ENCODE measurements around the gene PDE7B. TPM values are rescaled to one million over a fixed set of nuclear protein-coding genes. Genes with fewer than 3 reads are reported as not detected.

The PDE7B gene
- total RNA-seq, 3 donors from 2014 or later: 0.05 to 0.18 TPM; not detected in 1

DNA sequence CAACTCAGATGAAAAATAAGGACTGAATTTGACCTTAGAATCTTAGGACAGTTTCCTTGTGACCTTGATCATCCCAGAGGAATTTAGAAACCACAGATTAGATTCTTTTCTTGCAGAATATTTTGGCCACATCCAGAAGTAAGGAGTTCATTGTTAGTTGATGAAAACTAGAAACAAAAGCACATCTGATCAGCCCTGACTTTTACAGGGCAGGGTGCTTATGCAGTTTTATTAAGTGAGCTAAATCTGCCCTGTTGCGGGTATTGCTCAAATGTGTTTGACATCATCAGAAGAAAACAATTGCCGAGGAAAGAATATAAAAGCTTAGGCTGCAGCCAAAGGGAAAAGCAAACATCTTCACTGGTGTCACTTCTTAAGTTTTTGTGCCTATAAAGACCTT lies 297.8 kb downstream of the PDE7B start:
- H3K4me3 Mint-ChIP-seq: no peak overlapping the region
- H3K36me3 Mint-ChIP-seq (ENCODE audit: insufficient read depth): no peaks in the 10 kb centered on the region
- no peaks in the 10 kb centered on the region for H3K4me1 Mint-ChIP-seq (ENCODE audit: low read depth)
- H3K27me3 Mint-ChIP-seq (ENCODE audit: low read depth): no peaks in the 10 kb centered on the region
- DNase-seq: no peak
- ATAC-seq: no peak
- no peaks in the 10 kb centered on the region for H3K9me3 Mint-ChIP-seq

DNA sequence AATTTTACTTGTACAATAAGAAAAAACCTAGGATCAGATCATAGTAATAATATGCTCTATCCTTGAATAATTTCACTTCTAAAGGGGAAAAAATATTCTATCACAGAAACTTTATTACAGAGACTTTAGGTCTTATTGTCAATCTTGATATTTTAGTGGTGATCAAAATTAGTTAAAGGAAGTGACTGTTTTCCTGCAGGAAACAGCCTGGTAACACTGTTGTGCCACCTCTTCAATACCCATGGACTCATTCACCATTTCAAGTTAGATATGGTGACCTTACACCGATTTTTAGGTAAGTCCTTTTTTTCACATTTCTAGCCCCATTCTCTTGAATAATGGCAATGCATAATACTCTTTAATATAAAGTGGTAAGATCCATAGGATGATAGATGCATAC lies 299.5 kb downstream of the PDE7B start:
- H3K36me3 Mint-ChIP-seq (ENCODE audit: insufficient read depth): no peaks in the 10 kb centered on the region
- H3K9me3 Mint-ChIP-seq: no peaks in the 10 kb centered on the region

DNA sequence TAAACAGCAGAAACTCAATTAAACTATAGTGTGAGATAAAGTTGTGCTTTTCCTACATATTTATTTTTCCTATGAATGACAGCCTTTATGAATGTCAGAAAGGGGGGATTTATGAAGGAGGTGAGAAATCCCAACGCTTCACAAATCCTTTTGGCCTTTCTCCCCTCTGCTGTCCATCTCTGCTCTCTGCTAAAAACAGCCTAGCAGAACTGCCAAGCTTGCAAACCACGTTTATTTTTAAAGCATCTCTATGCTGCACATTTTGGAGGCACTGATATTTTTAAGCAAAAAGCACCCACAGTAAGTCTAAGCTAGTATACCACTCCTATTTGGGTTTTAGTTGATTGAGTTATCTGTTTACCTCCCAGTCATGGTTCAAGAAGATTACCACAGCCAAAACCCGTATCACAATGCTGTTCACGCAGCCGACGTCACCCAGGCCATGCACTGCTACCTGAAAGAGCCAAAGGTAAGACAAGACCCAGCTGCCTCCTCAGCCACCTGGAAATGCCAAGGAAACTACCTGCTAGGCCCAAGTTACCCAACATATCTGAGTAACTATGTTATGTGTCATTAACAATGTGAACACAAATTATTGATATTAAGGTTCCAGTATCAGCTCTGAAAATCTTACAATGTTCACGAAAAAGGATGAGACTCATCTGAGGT lies 302.3 kb downstream of the PDE7B start:
- H3K9me3 Mint-ChIP-seq: no peaks in the 10 kb centered on the region
- no peak for DNase-seq
- ATAC-seq: no peak
- H3K27me3 Mint-ChIP-seq (ENCODE audit: low read depth): no peaks in the 10 kb centered on the region
- H3K4me1 Mint-ChIP-seq (ENCODE audit: low read depth): no peaks in the 10 kb centered on the region
- H3K36me3 Mint-ChIP-seq (ENCODE audit: insufficient read depth): peaks cover 2% of the 10 kb centered on the region
- no peak overlapping the region for H3K4me3 Mint-ChIP-seq

More for the DNA sequence above, 299.5 kb downstream of the PDE7B start:
- H3K27me3 Mint-ChIP-seq (ENCODE audit: low read depth): no peaks in the 10 kb centered on the region
- ATAC-seq: no peak
- no peak overlapping the region for H3K4me3 Mint-ChIP-seq
- no peak for DNase-seq
- no peaks in the 10 kb centered on the region for H3K4me1 Mint-ChIP-seq (ENCODE audit: low read depth)

DNA sequence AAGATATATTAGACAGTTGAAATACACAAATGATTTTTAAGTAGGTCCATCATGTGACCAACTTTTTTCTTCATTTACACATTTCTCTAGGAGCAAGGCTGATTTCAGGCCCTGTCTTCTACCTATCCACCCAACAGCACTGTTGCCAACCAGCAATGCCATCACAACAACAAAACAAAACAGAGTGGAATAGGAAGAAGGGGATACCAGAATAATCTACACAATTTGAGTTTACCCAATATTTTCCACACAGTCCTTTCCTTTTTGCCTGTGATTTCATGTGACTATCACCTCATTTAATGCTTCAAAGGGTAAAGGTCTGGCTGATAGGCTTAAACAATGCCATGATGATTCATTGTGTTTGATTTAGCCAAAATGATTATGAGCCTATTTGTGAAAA lies 303.7 kb downstream of the PDE7B start:
- no peak for DNase-seq
- Mint-ChIP-seq H3K9me3 (no peaks in the 10 kb centered on the region), H3K4me1 (ENCODE audit: low read depth) (no peaks in the 10 kb centered on the region), H3K36me3 (ENCODE audit: insufficient read depth) (peaks cover 2% of the 10 kb centered on the region), H3K4me3 (no peak overlapping the region), H3K27me3 (ENCODE audit: low read depth) (no peaks in the 10 kb centered on the region)
- no peak for ATAC-seq

DNA sequence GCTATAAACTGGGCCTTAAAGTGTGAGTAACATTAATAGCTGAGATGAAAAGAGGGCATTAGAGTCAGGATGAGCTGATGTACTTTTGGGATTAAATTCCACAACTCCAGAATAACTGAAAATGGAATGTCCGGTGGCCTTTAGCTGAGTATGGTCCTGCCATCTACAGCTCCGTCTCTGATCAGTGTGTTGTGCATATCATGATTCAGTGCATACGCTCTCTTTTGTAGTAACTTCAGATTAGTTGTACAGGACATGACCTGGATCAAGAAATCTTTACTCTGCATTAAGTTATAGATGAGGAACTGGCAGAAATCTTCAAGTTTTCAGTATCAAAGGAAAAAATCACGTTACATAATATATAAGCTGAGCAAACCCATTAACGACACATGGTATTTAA lies 306.2 kb downstream of the PDE7B start:
- Mint-ChIP-seq H3K9me3 (no peaks in the 10 kb centered on the region), H3K4me3 (no peak overlapping the region)

DNA sequence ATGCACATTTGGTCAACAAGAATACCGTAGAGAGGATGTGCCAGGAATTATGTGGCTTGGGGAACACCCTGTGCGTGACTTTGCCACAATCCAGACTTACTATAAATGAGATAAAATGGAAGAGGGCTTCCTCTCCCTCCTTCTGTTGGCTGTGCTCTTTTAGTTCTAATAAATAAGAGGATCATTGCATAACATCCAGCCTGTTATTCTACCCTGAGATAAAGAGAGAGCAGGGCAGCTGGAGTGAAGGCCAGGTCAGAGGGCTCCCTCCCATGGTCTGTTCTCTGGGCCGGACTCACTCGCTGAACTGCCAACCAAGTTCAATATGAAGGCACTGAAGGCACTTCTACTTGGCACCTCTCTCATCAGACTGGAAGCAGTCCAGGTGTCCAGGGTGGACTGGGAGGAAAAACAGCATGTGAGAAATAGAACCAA lies 306.9 kb downstream of the PDE7B start:
- no peaks in the 10 kb centered on the region for H3K4me1 Mint-ChIP-seq (ENCODE audit: low read depth)
- H3K27me3 Mint-ChIP-seq (ENCODE audit: low read depth): no peaks in the 10 kb centered on the region
- H3K4me3 Mint-ChIP-seq: no peak overlapping the region
- no peak for DNase-seq
- H3K9me3 Mint-ChIP-seq: no peaks in the 10 kb centered on the region
- H3K36me3 Mint-ChIP-seq (ENCODE audit: insufficient read depth): peaks cover 2% of the 10 kb centered on the region
- no peak for ATAC-seq

More for the DNA sequence above, 306.2 kb downstream of the PDE7B start:
- no peak for DNase-seq
- H3K4me1 Mint-ChIP-seq (ENCODE audit: low read depth): no peaks in the 10 kb centered on the region
- ATAC-seq: no peak
- H3K27me3 Mint-ChIP-seq (ENCODE audit: low read depth): no peaks in the 10 kb centered on the region
- H3K36me3 Mint-ChIP-seq (ENCODE audit: insufficient read depth): peaks cover 2% of the 10 kb centered on the region

DNA sequence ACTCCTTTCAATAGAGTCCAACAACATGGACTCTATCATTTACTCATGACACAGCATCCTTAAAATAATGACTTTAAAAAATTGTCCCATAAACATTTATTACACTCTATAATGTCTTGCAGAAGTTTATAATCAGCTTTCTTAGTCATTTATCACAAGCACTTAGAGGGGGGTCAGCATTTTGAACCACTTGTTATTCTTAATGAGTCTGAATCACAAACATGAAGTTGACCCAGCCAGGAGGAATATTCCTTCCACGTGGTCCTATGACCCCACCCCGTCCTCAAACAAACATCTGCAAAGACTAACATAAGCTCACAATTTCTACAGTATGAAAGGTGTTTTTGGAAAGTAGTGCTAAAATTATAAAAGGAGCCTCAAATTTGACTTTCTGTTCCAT lies 307.5 kb downstream of the PDE7B start:
- Mint-ChIP-seq H3K36me3 (ENCODE audit: insufficient read depth) (peaks cover 2% of the 10 kb centered on the region), H3K9me3 (no peaks in the 10 kb centered on the region), H3K4me3 (no peak overlapping the region), H3K4me1 (ENCODE audit: low read depth) (no peaks in the 10 kb centered on the region), H3K27me3 (ENCODE audit: low read depth) (no peaks in the 10 kb centered on the region)
- DNase-seq (no peak), ATAC-seq (no peak)

DNA sequence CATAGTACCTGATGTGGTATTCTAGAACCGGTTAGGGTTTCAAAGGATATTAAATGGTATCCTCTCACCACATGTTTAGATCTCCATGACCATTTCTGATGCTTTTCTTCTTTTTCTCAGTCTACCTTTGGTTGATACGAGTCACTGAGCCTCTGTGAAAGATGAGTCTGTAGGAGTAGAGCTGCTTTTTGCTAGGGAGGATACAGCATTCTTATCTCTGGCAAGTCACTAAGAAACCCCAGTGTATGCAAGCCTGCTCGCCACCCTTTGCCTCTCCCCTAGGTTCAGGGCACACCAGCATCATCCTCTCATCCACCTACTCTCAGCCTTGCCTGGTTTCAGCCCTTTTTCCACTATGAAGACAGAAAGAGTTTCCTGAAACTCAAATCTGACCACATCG lies 308.7 kb downstream of the PDE7B start:
- DNase-seq: no peak
- H3K9me3 Mint-ChIP-seq: no peaks in the 10 kb centered on the region
- H3K27me3 Mint-ChIP-seq (ENCODE audit: low read depth): no peaks in the 10 kb centered on the region
- no peaks in the 10 kb centered on the region for H3K4me1 Mint-ChIP-seq (ENCODE audit: low read depth)
- H3K36me3 Mint-ChIP-seq (ENCODE audit: insufficient read depth): peaks cover 2% of the 10 kb centered on the region
- no peak overlapping the region for H3K4me3 Mint-ChIP-seq
- no peak for ATAC-seq

DNA sequence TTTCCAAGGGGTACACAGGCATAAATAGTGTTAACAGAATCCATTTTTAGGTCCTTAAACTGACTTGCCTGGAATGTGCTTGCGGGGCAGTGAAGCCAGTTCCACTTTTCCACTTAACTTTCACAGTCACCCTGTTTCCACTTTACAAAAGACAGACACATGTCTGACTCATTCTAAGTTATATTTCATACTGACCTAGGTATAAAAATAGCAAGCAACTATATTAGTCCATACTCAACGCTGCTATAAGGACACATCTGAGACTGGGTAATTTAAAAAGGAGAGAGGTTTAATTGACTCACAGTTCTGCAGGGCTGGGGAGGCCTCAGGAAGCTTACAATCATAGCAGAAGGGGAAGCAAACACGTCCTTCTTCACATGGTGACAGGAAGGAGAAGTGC lies 310.4 kb downstream of the PDE7B start:
- peaks cover 3% of the 10 kb centered on the region for H3K27me3 Mint-ChIP-seq (ENCODE audit: low read depth)
- no peaks in the 10 kb centered on the region for H3K4me1 Mint-ChIP-seq (ENCODE audit: low read depth)
- H3K4me3 Mint-ChIP-seq: no peak overlapping the region
- peaks cover 5% of the 10 kb centered on the region for H3K36me3 Mint-ChIP-seq (ENCODE audit: insufficient read depth)
- ATAC-seq (no peak), DNase-seq (no peak)
- H3K9me3 Mint-ChIP-seq: peaks cover 5% of the 10 kb centered on the region

DNA sequence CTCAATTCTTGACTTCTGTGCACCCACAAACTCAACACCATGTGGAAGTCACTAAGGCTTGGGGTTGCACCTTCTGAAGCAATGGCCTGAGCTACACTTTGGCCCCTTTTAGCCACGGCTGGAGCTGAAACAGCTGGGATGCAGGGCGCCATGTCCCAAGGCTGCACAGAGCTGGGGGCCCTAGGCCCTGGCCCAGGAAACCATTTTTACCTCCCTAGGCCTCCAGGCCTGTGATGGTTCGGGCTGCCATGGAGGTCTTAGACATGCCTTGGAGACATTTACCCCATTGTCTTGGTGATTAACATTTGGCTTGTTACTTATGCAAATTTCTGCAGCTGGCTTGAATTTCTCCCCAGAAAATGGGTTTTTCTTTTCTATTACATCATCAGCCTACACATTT lies 311.8 kb downstream of the PDE7B start:
- H3K36me3 Mint-ChIP-seq (ENCODE audit: insufficient read depth): peaks cover 3% of the 10 kb centered on the region
- DNase-seq (no peak), ATAC-seq (no peak)
- H3K9me3 Mint-ChIP-seq: peaks cover 5% of the 10 kb centered on the region
- H3K4me1 Mint-ChIP-seq (ENCODE audit: low read depth): no peaks in the 10 kb centered on the region
- H3K4me3 Mint-ChIP-seq: no peak overlapping the region
- peaks cover 3% of the 10 kb centered on the region for H3K27me3 Mint-ChIP-seq (ENCODE audit: low read depth)

DNA sequence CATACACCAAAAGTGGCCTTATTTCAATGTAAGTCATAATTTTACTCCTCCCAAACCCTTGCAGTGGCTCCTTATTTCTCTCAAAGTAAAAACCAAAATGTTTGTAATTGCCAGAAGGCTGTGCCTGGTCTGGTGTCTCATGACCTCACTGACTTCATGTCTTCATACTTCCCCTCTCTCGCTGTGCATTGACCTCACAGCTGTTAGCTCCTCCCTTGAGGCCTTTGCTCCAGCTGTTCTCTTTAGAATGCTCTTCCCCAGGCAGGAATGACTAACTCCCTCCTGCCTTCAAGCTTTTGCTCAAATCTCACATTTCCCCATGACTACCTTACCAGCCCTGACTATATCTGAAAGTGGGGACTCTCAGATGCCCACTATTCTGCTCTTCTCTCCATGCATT lies 315.3 kb downstream of the PDE7B start:
- no peak for ATAC-seq
- no peak for DNase-seq
- peaks cover 3% of the 10 kb centered on the region for H3K27me3 Mint-ChIP-seq (ENCODE audit: low read depth)
- peaks cover 3% of the 10 kb centered on the region for H3K36me3 Mint-ChIP-seq (ENCODE audit: insufficient read depth)
- H3K9me3 Mint-ChIP-seq: peaks cover 5% of the 10 kb centered on the region
- no peaks in the 10 kb centered on the region for H3K4me1 Mint-ChIP-seq (ENCODE audit: low read depth)
- H3K4me3 Mint-ChIP-seq: no peak overlapping the region

DNA sequence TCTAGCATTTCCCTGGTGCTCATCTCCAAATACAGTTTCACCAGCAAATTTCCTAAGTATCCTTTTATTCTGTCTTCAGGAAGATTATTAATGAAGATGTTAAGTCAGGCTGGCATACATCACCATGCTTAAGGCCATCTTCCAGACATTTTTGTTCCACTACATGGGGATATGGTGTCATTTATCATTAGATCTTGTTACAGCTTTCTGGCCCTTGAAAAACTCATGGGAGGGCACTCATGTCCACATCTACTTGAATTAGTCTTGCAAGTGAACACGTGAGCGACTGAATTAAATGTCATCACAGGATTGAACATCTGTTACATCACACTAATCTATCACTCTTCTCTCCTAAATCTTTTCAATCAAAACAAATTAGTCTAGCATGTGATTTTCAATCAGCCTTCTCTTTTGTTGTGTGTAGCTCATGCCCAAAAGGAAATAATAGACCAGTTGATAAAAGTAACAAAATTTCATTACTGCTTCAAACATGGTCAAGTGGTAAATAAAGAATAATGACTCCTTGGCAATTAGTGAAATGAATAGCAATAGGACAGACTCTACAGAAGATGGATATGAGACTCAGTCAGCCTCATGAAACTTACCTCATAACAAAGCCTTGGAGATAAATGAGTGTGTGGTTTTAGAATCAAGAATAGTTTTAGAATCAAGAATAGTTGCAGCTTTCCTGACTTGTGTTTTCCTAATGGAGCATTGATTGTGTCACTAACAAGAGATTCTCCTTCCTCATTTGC lies 318.1 kb downstream of the PDE7B start:
- peaks cover 3% of the 10 kb centered on the region for H3K27me3 Mint-ChIP-seq (ENCODE audit: low read depth)
- peaks cover 3% of the 10 kb centered on the region for H3K36me3 Mint-ChIP-seq (ENCODE audit: insufficient read depth)
- peaks cover 5% of the 10 kb centered on the region for H3K9me3 Mint-ChIP-seq

DNA sequence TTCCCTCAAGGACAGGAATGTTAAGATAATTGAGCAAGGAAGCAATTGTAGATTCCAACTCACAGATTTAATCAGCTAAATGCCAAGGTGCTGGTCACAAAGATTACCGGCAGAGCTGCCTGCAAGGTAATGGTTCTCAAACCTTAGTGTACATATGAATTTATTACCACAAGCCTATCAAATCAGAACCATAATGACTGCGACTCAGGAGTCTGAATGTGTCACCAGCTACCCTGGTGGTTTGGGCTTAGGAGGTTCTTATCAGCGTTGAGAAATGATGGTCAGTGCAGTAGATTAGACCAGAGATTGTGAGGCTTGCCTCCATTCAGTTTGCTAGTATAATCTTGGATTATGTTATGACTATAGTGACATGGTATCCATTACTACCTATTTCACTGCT lies 319.7 kb downstream of the PDE7B start:
- DNase-seq (no peak), ATAC-seq (no peak)
- Mint-ChIP-seq H3K4me3 (no peak overlapping the region), H3K4me1 (ENCODE audit: low read depth) (no peaks in the 10 kb centered on the region), H3K27me3 (ENCODE audit: low read depth) (no peaks in the 10 kb centered on the region), H3K36me3 (ENCODE audit: insufficient read depth) (no peaks in the 10 kb centered on the region), H3K9me3 (peaks cover 1% of the 10 kb centered on the region)

More for the DNA sequence above, 318.1 kb downstream of the PDE7B start:
- no peaks in the 10 kb centered on the region for H3K4me1 Mint-ChIP-seq (ENCODE audit: low read depth)
- no peak overlapping the region for H3K4me3 Mint-ChIP-seq
- DNase-seq: no peak
- no peak for ATAC-seq

DNA sequence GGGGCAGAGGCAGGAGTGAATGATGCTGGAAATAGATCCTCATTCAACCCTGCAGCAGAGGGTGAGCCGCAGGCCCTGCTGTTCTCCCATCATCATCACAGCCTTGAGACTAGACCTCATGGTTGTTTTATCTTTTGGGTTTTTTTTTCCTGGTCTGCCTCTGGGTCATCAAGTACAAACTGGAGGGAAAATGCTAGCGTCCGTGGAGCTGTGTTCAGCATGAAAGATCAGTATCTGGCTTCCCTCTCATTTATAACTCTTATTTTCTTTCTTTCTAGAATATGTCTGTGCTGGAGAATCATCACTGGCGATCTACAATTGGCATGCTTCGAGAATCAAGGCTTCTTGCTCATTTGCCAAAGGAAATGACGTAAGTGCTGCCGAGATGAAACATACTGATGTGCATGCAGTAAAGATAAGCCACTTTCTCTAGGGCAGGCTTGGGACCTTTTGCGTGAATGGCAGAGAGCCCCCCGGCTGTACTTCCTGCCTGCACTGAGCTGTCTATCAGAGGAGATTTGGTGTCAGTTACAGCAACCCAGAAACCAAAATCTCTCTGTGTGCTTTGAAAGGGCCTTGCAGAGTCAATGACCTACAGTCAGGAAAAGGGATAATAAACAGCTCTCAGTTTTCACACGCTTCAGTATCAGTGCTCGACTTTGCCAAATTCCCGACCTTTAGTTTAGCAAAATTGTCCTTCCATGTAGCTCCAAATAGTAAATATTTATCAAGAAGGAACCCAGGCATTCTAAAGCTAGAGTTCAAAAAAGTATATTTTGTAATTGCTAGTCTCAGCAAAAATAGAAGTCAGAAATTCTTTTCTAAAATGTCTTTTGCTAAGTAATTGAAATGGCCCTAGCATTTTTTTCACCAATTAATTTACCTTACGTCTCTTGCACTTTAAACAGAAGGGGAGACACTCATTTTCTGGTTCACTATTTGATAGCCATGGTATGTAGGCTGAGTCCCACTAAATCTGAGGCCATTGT lies 322.3 kb downstream of the PDE7B start:
- no peaks in the 10 kb centered on the region for H3K36me3 Mint-ChIP-seq (ENCODE audit: insufficient read depth)
- H3K9me3 Mint-ChIP-seq: no peaks in the 10 kb centered on the region
- peaks cover 3% of the 10 kb centered on the region for H3K27me3 Mint-ChIP-seq (ENCODE audit: low read depth)
- DNase-seq: no peak
- no peak for ATAC-seq
- H3K4me1 Mint-ChIP-seq (ENCODE audit: low read depth): no peaks in the 10 kb centered on the region
- H3K4me3 Mint-ChIP-seq: no peak overlapping the region

Data from activated T-cell treated with anti-CD3 and anti-CD28 coated beads, Interleukin-2, amount 50 U/mL, for 4 hours (primary cell).